HG02884 (cell line): ENCODE data around the gene ZNF276.
"Not testable (repeated sequence)": the region's sequence is repeated elsewhere in the genome, so short reads cannot be mapped to it uniquely, and the experiment has no call there.

Source experiments
- ATAC-seq: cut with Tn5 transposase; IDR thresholded peaks from one replicate; pipeline ENCODE4 v1.9.1; 2021; ENCODE audit warnings: mild to moderate bottlenecking, moderate library complexity; ENCODE audit not compliant: unreplicated experiment

ZNF276 gene

DNA sequence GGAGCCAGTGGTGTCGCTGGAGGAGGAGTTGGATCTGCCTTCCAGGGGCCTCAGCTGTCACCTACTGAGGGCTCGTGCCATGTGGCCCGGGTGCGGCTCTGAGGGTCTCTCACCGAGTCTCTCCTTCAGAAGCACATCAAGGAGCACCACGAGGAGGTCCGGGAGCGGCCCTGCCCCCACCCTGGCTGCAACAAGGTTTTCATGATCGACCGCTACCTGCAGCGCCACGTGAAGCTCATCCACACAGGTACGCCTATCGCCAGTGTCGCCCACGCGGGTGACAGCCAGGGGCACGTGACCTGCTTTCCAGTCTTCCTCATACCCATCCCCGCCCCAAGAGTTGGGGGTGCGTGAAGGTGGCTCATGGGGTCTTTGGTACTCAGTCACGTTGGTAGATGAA lies 12.5 kb downstream of the ZNF276 start:
- no peak for ATAC-seq

DNA sequence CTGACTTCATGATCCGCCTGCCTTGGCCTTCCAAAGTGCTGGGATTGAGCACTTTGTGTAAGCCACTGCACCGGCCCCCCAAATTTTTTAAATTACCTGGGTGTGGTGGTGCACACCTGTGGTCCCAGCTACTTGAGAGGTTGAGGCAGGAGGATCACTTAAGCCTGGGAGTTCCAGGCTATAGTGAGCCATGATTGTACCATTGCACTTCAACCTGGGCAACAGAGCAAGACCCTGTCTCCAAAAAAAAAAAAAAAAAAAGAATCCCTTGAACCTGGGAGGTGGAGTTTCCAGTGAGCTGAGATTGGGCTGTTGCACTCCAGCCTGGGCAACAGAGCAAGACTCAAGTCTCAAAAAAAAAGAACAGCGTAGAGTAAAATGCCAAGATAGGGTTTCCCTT lies 15.2 kb downstream of the ZNF276 start:
- no peak for ATAC-seq

- no peak for ATAC-seq
Measured at GRCh38 chr16:89737341-89738071, 16.2 kb downstream of the ZNF276 start.

DNA sequence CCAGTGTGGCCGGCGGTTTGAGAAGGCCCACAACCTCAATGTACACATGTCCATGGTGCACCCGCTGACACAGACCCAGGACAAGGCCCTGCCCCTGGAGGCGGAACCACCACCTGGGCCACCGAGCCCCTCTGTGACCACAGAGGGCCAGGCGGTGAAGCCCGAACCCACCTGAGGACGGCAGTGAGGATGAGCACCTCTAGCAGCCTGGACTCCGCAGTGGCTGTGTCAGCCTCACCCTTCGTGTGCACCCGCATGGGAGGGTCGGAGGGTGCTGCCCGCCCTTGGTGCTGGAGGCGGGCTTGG lies 16.7 kb downstream of the ZNF276 start:
- no peak for ATAC-seq

GRCh38 chr16:89738538-89739317 lies 17.4 kb downstream of the ZNF276 start:
- ATAC-seq = no peak

GRCh38 chr16:89739383-89739782 lies 18.0 kb downstream of the ZNF276 start:
- no peak for ATAC-seq

DNA sequence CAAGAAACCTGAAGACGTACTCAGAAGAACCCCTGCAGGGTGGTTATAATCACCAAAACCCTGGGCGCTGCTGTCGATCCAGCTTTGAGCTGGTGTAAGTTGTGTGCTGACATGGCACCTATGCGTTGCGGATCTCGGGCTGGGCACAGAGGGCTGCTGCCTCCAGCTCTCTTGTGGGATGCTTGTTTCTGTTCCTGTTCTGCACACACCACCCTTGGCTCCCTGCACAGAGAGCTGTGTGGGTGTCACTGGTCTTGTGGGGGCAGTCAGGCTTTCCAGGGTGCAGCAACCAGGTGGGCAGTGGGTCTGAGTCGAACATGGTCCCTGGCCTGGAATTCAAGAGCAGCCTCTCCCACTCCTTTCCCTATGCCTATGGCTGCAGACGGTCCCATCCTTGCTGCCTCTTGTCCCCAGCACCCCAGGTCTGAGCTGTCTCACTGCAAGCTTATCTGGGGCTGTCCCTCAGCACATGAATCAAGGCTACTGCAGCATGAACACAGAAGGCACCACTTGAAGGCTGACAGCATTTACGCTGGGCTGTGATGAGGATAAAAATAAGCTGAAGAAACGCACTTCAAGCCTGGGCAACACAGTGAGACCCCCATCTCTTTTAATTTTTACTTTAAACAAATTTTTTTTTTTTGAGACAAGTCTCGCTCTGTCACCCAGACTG lies 20.1 kb downstream of the ZNF276 start:
- ATAC-seq = no peak

GRCh38 chr16:89742948-89743347 lies 21.6 kb downstream of the ZNF276 start:
- no peak for ATAC-seq

DNA sequence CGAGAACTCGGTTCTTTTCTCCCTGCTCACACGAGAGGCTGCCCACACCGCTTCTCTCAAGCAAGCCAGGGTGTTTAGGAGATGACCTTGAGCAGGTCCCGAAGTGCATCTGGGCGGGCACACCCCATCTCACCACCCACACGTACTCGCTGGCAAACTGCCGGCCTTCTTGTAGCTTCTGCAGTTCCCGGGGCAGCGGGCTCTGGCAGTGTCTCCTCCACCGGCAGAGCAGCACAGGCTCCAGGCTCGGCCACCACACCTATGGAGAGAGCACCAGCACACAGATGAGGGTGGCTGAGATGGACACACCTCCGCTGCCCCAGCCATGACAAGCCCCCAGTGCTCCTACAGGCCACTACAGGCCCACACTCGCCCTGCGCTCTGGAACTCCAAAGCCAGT lies 23.5 kb downstream of the ZNF276 start:
- ATAC-seq = no peak

DNA sequence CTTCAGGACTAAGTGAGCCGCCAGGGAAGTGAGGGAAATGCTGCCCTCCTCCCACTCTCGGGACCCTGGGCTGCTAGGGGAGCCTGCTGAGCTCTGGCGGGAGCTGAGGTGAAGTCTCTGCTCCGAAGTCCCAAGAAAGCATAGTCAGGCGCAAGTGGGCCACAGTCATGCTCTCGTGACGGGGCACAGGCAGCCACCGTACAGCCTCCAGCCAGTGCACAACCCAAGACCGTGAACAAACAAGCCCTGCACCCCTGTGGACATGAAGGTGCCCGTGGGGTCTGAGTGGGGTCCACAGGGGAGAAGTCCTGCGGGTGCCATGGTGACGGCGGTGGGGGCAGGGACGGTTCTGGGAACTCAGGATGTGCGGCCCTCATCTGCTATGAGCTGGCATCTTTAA lies 24.7 kb downstream of the ZNF276 start:
- ATAC-seq = no peak

DNA sequence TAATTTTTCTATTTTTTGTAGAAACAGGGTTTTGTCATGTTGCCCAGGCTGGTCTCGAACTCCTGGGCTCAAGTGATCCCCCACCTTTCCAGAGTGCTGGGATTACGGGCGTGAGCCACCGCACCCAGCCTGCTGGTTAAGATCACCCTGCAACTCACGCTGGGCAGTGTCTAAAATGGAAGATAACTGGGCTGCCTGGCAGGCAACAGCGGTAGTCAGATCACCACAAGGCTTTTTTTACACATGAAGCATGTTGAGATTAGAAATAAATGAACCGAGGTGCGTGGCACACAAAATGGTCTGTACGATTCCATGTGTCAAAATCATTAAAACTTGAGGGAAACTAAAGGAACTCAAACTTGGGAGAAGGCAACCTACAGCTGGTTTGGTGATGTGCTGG lies 26.7 kb downstream of the ZNF276 start:
- no peak for ATAC-seq

GRCh38 chr16:89748921-89749320 lies 27.6 kb downstream of the ZNF276 start:
- ATAC-seq = no peak

DNA sequence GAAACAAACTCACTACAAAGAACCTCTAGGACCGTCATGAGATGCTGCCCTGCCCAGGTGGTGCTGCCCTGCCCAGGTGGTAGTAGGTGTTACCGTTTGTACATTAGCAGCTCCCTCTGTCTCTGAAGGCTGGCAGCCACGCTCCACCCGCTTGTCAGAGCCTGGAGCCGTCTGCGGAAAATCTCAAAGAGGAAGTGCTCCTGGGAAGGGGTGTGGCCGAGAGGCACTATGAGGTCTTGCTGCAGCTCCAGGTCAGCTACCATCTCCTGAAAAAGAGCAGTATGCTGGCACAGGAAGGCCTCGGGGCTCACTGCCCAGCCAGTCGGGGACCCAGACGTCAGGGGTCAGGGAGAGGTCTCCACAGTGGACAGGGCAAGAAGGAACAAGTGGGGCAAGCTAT lies 28.3 kb downstream of the ZNF276 start:
- ATAC-seq = no peak

DNA sequence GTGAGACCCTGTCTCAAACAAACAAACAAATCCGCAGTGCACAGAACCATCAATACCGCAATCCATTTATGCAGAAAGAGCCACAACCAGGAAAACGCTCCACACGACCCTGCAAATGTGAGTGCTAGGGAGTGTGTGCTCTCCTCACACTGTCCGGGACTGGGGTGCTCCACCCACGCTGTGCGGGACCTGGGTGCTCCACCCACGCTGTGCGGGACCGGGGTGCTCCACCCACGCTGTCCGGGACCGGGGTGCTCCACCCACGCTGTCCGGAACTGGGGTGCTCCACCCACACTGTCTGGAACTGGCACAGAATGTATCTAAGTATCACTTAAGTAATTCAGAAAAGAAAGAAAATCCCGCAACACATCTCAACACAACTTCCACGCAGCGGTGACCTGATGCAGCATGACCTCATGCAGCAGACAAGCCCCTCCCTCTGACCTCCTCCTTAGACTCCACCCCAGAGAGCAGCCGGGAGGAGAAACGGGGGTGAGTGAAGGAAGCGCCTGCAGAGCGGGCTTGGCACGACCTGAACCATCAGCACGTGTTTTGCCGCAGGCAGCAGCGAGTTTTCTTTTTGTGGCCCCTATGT lies 38.5 kb downstream of the ZNF276 start:
- no peak for ATAC-seq

GRCh38 chr16:89761304-89761922 lies 40.1 kb downstream of the ZNF276 start:
- ATAC-seq = no peak

GRCh38 chr16:89764711-89765201 lies 43.4 kb downstream of the ZNF276 start:
- peak; percentile 85 for ATAC-seq

DNA sequence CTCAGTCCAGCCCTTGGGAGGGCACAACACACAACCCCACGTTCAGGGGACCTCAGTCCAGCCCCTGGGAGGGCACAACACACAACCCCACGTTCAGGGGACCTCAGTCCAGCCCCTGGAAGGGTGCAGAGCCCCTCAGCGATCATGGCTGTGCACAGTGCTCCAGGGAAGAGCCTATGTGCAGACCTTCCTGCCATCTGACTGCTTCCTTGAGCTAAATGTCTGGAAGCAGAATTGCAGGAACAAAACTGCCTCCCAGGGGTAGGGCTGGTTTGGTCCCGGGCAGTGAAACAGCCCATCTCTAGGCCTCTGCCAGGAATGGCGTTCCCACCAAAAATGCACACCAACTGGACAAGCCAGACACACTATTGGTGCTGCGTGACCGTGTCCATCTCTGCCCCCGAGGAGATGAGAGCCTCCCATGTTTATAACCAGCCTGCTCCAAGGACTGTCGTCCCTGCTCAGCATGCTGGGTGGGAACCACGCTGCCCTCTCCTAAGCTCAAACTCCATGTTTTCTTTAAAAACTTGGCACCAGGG lies 44.0 kb downstream of the ZNF276 start:
- ATAC-seq = no peak

DNA sequence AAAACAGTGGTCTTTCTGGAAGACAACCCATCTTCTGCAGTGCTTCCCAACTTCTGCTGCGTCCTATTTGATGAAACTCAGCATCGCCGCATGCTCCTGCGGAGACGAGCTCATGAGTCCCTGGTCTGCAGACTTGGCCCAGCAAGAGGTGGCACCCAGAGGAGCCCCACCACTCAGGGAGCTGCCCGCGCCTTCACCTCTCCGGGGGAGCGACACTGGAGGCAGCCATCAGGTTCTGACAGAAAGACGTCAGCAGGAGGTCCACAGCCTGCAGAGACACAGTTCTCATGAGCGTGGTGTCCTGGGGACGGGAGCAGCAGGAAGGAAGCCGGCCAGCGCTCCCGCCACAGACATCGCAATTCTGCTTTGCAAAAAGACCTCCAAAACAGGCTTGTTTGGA lies 49.0 kb downstream of the ZNF276 start:
- ATAC-seq = no peak

DNA sequence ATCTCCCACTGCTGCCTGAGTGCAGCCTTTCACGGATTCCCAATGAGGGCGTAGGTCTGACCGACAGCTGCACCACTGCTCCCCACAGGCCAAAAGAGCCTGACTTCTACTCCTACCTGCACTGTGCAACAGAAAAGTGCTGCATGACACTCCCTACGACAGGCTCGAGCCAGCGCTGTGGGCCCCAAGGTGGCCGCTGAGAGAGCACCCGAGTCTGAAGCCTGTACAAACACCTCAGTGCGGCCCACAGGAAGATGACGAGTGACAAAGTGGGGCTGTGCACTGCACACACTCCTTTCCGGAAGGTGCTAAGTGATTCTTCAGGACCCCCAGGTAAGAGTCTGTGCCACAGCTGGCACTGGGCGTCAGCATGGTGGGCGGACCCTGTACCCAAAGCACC lies 53.9 kb downstream of the ZNF276 start:
- ATAC-seq = no peak

DNA sequence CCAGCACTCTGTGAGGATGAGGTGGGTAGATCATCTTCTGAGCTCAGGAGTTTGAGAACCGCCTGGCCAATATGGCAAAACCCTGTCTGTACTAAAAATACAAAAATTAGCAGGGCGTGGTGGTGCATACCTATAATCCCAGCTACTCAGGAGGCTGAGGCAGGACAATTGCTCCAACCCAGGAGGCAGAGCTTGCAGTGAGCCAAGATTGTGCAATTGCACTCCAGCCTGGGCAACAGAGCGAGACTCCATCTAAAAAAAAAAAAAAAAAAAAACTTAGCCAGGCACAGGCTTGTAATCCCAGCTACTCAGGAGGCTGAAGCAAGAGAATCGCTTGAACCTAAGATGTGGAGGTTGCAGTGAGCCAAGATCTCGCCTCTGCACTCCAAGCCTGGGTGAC lies 56.9 kb downstream of the ZNF276 start:
- not testable (repeated sequence) for ATAC-seq
